Measurements from ENCODE around the gene PPIL6.

The PPIL6 gene

GRCh38 chr6:109440331-109441068 lies at the start of gene PPIL6, which contains the start of gene SMPD2:
TSS of gene PPIL6 (minus strand) at chr6:109440628. CDS start at chr6:109440590, 38 bp downstream.
TSS of gene SMPD2 (plus strand) at chr6:109440724. CDS start at chr6:109441122, 398 bp downstream.
- DNase-seq (ENCODE audit: low read depth): peak; percentile 65

DNA sequence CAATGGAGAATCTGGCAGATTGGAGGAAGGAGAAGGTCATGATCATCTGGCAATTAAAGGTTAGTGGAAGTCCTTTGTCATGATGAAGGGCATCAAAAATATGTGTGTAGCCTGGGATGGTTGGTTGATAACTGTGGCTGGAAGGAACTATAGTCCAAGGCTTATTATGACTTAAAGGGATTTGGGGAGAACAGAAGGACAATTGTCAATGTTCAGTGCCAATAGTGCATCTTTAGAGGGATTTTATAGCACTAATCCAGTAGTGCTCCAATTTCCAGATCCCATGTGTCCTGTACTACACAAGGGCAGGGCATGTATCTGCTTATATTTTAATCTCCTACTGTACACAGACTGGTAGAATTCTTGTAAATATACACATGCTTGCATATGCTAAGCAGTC lies 47.6 kb upstream of the PPIL6 start:
- no peak for DNase-seq (ENCODE audit: low read depth)

DNA sequence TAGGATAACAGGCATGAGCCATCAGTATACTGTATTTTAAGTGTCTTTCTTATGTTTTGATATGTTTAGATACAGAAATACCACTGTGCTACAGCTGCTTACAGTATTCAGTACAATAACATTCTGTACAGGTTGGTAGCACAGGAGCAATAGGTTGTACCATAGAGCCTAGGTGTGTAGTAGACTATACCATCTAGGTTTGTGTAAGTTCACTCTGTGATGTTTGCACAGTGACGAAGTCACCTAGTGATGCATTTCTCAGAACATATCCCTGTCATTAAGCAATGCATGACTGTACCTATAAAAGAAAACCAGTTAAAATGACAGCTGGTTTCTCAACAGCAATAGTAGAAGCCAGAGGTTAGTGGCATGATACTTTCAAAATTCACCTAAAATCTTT lies 45.6 kb upstream of the PPIL6 start:
- DNase-seq (ENCODE audit: low read depth): no peak

DNA sequence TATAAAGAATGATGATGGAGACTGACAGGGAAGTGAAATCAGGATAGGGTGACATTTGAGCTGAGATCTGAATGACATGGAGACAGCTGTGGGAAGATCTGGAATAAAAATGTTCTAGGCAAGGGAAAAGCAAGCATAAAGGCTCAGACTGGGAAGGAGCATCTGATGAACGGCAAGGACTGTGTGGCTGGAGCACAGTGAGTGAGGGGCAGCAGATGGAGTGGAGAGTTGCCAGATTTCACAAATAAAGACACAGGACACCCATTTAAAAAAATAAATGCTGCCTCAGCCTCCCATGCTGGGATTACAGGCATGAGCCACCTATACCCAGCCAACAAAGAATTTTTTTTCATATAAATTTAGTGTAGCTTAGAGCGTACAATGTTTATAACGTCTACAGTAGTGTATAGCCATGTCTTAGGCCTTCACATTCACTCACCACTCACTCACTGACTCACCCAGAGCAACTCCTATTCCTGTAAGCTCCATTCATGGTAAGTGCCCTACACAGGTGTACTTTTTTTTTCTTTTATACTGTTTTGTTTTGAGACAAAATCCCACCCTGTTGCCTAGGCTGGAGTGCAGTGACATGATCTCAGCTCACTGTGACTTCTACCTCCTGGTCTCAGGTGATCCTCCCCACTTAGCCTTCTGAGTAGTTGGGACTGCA lies 45.0 kb upstream of the PPIL6 start:
- no peak for DNase-seq (ENCODE audit: low read depth)

- DNase-seq (ENCODE audit: low read depth): no peak
These were observed 43.7 kb upstream of the PPIL6 start for GRCh38 chr6:109484122-109484521.

GRCh38 chr6:109483735-109484057 lies 43.3 kb upstream of the PPIL6 start:
- no peak for DNase-seq (ENCODE audit: low read depth)

DNA sequence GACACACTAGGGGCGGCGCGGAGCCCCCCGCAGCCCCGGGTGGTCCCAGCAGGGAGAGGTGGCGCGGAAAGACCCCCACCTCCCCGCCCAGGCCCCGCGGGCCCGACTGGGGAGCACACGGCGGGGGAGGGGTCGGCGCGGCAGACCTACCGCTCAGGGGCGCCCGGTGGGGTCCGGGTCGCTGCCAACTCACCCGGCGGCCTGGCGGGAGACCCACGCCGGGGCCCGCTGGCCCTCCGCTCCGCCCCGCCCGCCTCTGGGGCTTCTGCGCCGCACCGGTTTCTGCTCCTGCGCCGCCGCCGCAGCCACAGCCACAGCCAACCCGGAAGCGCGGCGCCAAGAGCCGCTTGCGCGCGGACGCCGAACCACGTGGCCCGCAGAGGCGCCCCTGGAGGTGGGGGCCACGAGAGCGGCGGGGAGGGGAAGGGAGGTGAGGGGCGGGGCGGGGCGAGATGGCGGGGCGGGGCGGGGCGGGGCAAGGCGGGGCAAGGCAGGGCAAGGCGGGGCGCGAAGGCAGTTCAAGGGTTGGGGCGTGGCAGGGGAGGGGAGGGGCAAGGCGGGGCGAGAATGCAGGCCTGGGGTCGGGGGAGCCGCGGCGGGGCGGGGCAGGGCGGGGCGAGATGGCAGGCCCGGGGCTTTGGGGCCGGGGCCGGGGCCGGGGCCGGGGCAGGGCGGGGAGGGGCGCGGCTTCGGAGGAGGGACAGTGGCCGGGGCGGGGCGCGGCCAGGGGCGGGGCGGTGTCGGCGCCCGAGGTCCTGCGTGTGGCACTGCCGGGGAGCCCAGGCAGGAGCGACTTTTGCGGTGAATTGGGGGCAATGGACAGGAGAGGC lies 42.7 kb upstream of the PPIL6 start, which contains the start of gene ZBTB24:
Gene ZBTB24 (minus strand): TSS at position 315 of the 830 bp plus-strand sequence. CDS start 1,193 bp downstream, outside the sequence.
- DNase-seq (ENCODE audit: low read depth): peak; percentile 83

DNA sequence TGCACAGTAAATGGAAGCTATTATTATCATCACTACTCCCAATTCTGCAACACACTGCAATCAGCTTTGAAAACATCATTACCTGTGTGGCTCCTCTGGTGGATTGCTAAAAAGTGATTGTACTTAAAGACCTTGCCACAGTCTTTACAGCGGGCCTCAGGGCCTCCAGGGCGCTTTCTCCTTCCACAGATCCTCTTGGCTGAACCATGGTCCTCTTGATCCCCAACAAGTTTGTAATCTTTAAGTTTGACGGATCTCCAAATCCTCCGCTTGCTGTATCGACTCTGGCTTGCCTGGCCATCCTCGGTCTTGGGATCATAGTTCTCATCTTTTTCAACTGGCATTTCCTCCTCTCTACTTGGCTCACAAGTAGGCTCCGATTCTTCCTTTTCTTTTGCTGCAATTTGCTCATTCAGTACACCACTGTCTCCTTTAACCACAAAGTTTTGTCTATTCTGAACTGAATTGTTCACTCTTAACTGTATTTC lies 40.6 kb upstream of the PPIL6 start:
- DNase-seq (ENCODE audit: low read depth): no peak

DNA sequence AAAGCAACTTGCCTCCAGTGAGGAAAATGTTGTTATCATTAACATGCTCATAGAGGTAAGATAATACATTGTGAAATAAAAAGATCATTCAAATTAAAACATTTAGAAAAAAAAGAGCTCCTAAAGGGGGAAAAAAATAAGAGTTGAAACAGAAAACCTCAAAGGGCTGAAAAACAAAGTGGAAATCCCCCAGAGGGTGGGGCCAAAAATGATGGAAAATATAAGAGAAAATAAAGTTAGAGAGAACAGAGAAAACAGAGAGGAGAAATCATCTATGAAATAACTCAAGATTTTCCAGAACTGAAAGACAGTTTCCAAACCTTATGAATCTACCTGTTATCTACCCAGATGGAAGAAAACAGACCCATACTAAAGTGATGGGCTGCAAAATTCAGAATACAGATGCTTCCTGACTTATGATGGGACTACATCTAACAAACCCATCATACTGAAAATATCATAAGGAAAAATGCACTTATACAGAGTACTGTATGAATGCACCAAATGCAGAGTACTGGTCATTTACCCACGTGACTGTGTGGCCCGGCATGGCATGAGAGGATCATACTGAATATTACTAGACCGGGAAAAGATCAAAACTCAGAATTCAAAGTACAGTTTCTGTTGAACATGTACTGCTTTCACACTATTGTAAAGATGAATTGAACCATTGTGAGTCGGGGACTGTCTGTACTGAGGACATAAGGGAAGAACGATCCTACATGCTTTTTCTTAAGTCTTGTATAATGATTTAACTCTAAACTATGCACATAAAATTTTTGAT lies 38.6 kb upstream of the PPIL6 start:
- DNase-seq (ENCODE audit: low read depth): no peak

- no peak for DNase-seq (ENCODE audit: low read depth)
These were observed 37.9 kb upstream of the PPIL6 start for GRCh38 chr6:109478222-109478805.

DNA sequence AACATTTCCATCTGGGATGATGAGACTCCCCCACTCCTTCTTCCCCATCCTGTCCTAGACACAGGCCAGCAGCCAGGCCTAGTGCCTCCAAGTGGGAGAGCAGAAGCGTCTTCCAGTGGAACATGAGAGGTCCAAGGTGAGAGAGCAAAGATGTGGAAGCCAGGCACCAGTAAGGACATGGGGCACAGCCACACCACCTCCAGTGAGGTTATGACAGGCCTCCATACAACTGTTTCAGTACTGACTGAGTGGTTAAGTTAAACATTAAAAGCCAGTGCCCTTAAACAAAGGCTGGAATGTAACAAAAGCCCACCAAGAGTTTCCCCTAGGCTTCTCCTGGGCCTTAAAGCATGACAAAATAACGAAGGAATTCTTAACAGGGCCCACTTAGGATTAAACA lies 37.3 kb upstream of the PPIL6 start:
- DNase-seq (ENCODE audit: low read depth): no peak

DNA sequence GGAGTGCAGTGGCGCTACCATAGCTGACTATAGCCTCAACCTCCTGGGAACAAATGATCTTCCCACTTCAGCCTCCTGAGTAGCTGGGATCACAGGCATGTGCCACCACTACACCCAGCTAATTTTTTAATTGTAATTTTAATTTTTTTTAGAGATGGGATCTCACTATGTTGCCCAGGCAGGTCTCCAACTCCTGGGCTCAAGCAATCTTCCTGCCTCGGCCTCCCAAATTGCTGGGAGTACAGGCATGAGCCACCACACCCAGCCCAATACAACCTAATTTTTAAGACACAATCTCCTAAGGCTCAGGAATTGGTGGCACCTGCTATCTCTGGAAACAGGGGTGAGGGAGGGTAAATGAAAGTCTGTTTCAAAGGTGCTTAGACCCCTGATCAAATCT lies 36.8 kb upstream of the PPIL6 start:
- DNase-seq (ENCODE audit: low read depth): no peak

GRCh38 chr6:109475625-109476024 lies 35.2 kb upstream of the PPIL6 start:
- DNase-seq (ENCODE audit: low read depth): no peak

DNA sequence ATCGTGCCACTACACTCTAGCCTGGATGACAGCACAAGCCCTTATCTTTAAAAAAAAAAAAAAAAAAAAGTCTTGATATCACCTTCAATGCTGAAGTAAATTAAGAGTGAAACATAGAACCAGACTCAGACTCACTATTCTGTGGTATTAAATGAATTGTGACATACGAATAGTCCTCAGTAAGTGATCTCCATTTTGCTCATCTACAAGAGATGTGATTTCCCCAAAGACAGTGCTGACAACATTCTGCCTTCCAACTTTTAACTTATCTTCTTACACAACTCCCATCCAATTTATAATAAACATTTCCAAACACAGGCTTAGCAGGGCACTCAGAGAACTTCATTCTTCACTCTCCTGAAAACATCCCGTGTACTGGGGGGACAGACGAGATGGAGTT lies 34.6 kb upstream of the PPIL6 start:
- DNase-seq (ENCODE audit: low read depth): no peak

DNA sequence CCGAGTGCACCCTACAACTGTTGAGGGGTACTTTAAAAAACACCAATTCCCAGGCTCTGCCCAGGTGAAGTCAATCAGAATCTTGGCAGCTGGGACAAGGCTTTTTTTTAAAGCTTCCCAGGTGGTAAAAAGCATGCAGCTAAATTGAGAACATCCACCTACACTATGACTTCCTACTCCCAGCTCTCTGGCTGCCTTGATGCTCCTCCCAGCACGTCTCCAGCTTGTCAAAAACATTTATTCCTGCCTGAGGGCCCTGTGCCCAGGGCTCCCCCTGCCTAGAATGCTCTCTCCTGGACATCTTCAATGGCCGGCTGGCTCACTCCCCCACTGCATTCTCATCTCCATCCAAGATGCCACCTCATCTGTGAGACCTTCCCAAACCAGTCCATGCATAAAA lies 32.7 kb upstream of the PPIL6 start:
- DNase-seq (ENCODE audit: low read depth): no peak

DNA sequence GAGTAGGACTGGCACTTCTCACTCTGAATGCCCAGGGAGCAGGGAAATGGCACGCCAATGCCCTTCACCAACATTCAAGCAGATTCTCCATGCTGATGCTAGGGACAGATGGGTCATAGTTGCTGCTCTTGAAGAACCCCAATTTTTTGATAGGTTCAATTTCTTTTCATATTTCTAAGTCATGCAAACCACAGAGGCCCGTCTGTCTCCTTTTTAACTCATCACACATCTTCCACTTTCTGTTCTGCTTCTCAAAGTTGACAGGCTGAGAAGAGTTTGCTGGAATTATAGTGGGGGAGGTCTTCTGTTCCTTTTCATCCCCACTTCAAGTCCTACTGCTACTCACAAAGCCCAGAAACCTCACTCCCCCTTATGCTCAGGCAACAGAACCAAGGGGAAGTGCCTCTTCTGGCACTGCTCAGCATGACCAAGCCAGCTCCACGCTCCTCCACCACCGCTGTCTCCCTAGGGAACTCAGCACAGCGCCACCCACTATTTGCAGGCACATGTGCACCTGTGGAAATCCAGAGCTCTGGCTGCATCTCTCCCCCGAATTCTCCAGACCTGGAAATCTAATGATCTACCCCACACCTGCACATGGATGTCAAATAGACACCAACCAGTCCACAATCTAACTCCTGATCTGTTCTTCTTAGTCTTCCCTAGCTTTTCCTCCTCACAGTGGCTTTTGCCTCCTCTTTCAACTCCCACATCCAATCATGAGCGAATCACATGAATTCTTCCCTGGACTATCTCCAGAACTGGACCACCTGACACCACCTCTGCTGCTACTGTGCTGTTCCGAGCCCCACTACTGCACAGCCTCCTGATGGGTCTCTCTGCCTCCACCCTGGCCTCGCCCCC lies 31.9 kb upstream of the PPIL6 start:
- DNase-seq (ENCODE audit: low read depth): no peak

DNA sequence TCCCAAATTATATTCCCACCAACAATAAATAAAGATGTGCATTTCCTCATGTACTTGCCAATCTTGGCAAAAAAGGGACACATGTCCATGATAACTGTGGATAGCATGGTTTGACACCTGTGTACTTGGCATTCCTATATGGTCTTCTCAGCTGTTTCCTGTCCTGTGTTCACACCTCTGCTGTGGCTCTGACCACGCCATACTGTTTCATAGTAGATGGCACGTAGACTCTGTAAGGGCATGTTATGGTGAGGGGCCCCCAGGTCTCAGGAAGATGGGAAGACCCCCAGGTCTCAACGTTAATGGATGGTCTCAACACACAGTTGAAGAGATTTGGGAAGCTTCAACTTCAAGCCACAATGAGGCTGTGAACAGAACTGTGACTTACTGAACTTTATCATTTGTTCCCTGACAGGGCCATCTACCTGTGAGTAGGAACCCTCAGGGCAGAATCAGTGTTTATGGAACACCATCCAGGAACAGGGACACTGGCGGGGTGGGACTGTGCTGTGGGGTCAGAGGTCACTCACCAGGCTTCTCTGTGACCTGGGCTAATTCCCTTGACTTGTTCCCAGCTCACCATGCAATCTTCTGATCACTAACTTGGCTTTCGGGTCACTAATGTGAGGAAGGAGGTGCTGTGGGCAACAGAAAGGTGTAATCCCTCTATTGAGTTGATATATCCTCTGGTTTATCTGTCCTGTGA lies 30.8 kb upstream of the PPIL6 start:
- DNase-seq (ENCODE audit: low read depth): no peak

DNA sequence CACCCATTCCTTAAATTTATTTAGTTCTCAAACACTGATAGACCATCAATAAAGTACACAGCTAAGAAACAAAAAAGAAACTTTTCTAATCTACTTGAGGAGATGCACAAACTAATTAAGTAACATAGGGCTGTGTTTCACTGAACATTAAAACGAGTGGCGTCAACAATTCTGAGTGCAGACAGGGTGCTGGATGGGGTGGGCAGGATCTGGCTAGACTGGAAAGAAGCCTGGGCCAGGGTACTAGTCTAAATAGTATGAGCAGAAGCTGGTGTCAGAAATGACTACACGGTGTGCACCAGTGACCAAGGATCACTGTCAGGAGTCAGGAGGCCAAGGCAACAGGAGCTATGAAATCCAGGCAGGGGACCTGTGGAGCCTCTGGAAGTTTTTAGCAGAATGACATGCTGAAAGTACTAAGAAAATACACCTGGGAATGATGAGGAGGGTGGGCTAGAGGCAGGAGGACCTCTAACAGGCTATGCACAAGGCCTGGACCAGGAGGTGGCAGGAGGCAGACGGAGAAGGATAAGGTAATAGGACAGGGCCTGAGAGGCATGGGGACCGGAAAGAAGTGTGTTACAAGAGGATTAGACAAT lies 29.3 kb upstream of the PPIL6 start:
- DNase-seq (ENCODE audit: low read depth): no peak

DNA sequence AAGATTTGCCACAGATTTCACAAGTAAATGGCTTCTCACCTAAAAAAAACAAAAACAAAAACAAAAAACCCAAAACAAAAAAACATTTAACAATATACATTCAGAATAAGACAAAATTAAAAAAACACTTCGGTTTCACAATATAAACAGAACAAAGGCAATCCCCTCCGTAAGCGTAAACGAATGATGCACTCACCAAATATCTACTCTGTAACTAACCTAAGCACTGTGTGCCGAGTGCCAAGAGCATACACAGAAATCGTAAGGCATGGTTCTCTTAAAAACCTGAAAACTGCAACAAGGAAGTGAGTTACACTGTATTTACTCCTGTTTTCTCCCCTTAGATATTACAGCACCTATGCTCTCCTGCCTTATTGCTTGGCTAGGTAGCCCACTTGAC lies 27.3 kb upstream of the PPIL6 start:
- DNase-seq (ENCODE audit: low read depth): no peak
